GM19397 (cell line): ENCODE data around the gene SYT14.
"Not testable (repeated sequence)": the region's sequence is repeated elsewhere in the genome, so short reads cannot be mapped to it uniquely, and the experiment has no call there.

Experiments
- ATAC-seq: cut with Tn5 transposase; IDR thresholded peaks from one replicate; pipeline ENCODE4 v1.9.1; 2021; ENCODE audit warnings: mild to moderate bottlenecking, moderate library complexity; ENCODE audit not compliant: unreplicated experiment

The SYT14 gene

GRCh38 chr1:210098356-210098755 lies 160.3 kb downstream of the SYT14 start:
- ATAC-seq = no peak

GRCh38 chr1:210099921-210100320 lies 161.9 kb downstream of the SYT14 start:
- ATAC-seq = no peak

- no peak for ATAC-seq
These were observed 166.1 kb downstream of the SYT14 start for GRCh38 chr1:210104103-210104502.

DNA sequence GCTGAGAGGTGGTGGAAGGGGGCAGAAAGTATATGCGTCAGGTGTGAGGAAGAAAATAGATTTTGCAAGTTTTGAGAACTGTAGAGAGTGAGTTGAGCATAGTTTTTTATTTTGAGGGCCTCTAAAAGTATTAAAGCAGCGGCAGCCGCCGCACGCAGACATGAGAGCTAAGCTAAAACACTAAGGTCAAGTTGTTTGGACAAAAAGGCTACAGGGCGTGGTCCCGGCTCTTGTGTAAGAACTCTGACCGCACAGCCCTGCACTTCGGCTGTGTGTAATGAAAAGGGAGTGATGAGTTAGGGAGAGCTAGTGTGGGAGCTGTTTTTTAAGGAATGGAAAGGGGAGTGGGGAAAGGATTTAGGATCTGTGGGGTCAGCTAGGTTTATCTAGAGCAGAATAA lies 174.9 kb downstream of the SYT14 start:
- ATAC-seq = not testable (repeated sequence)

GRCh38 chr1:210117198-210117597 lies 179.2 kb downstream of the SYT14 start:
- ATAC-seq = no peak

- ATAC-seq = no peak
These were observed 179.7 kb downstream of the SYT14 start for GRCh38 chr1:210117681-210118170.

- ATAC-seq = no peak
These were observed 185.4 kb downstream of the SYT14 start for GRCh38 chr1:210123383-210123782.

- ATAC-seq = no peak
These were observed 186.0 kb downstream of the SYT14 start for GRCh38 chr1:210123924-210124589.

DNA sequence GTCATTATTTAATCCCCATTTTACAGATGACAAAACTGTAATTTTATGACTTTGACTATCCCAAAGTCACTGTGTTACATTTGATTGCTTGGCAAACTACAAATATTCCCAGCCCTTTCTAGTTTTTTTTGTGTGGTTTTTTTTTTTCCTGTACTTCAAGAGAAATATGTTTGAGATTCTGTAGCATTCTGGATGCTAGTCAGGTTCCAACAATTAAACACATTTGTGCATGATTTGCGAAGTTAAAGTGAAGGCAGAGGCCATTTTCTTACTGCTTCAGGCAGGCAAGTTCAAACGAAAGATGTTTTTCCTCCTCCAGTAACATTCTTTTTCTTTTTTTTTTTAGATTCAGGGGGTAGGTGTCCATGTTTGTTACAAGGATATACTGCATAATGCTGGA lies 186.7 kb downstream of the SYT14 start:
- no peak for ATAC-seq

DNA sequence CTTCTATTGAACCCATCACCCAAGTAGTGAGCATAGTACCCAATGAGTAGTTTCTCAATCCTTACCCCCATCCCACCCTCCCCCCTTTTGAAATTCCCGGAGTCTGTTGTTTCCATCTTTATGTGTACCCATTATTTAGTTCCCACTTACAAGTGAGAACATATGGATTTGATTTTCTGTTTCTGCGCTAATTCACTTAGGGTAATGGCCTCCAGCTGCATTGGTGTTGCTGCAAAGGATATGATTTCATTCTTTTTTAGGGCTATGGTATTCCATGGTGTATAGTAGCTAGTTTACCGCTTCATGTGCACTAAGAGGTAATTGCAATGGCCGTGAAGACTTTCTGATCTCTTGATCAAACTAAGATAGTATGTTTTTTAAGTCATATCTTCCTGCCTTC lies 187.1 kb downstream of the SYT14 start:
- no peak for ATAC-seq

GRCh38 chr1:210129092-210129491 lies 191.1 kb downstream of the SYT14 start:
- no peak for ATAC-seq

GRCh38 chr1:210129759-210130158 lies 191.7 kb downstream of the SYT14 start:
- no peak for ATAC-seq

DNA sequence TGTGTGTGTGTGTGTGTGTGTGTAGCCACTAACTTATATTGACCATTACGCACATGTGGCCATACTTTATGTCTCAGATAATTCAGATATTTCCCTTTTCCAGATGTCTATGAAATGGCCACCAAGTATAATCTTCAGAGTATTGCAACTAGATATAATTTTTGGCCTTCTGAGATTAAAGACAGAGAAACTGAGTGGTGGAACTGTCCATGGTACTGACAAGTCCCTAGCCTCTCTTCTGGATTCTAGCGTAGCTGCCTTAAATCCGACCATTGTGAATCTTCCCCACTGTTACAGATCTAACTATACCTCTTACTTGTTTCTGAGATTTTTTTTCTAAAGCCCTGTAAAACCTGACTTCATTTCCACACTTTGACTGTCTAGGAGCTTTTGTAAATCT lies 194.6 kb downstream of the SYT14 start:
- ATAC-seq = no peak

DNA sequence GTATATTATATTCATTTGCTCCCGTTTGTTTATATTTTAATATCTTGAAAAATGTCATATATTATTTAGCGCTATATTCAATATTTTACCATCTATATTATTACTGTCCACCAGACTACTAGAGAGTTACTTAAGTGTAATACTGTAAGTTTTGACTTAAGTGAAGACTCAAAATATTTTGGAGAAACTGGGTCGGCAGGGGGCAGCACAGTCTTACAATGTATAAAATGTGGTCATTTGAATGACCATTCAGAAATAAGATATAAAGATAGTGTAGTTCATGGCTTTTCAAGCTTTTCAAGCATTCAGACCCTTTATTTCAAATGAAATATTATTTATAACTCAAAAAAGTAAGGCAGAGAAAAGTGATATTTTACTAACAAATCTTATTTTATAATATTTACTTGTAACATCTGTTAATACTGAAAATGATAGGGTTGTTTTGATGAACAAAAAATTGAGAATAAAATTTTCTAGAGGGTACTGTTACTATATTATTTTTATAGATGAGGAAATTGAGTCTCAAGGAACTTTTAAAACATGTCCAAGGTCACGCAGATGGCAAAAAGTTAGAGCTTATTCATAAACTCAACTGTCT lies 205.5 kb downstream of the SYT14 start:
- ATAC-seq = no peak

DNA sequence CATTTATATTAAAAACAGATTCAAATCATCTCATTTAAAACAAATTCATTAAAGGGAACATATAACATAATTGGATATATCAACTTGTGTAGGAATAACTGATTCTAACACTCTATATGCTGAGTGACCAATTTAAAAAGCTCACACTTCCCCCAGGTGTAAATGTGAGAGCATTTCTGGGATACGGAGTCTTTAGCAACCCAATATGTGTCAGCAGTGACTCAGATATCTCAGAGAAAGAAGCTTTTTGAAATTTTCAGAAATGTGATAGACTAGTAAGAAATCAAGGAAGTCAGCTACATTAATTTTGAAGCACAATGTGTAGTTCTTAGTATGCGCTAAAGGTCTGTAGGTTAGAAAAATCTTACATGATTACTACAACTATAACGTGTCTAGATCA lies 206.7 kb downstream of the SYT14 start:
- no peak for ATAC-seq

DNA sequence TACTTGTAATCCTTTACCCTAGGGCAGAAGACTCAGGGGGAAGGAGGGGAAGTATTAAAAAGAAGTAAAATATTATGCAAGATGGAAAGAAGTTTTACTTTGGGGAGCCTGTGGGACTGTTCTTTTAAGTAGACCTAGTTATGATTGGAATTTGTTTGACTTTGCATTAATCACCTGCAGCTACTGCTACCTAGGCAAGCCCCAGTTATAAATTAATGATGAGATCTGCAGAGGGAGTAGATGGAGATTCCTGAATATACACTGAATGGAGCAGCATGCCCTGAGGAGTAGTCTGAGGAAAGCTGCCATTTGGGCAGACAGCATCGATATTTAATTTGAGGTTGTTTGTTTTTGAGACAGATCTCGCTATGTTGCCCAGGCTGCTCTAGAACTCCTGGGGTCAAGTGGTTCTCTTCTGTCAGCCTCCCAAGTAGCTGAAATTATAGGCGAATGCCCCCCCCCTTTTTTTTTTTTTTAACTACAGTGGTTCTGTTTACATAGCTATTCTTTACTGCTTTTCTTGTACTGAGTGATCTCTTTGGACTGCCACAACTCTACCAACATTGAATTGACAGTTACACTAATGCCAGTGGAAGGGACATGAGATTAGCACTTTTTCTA lies 213.1 kb downstream of the SYT14 start:
- no peak for ATAC-seq

DNA sequence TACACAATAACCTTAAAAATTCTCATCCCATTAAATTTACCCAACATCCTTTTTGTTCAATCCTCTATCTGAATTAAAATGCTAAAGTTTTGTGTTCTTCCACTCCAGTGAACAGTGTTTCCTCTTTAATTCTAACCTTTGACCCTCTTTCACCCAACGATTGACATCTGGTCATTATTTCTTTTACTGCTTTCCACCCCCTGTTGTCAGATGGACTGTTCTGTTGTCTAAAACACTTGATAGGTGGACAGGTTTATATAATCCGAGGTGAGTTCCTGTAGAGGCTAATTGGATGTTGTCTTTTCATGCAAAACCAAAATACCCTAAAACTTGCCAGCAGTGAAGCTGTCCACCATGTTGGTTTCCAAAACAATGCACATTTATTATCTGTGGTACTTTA lies 221.2 kb downstream of the SYT14 start:
- no peak for ATAC-seq

- no peak for ATAC-seq
These were observed 232.2 kb downstream of the SYT14 start for GRCh38 chr1:210170220-210170619.

GRCh38 chr1:210174133-210174532 lies 236.1 kb downstream of the SYT14 start:
- no peak for ATAC-seq

GRCh38 chr1:210185063-210185462 lies 247.0 kb downstream of the SYT14 start:
- no peak for ATAC-seq

- ATAC-seq = not testable (repeated sequence)
These were observed 250.0 kb downstream of the SYT14 start for GRCh38 chr1:210187849-210188606.

GRCh38 chr1:210189426-210189825 lies 251.4 kb downstream of the SYT14 start:
- ATAC-seq = no peak
